ENCODE data around the gene AMBRA1. TPM values are rescaled to one million over a fixed set of nuclear protein-coding genes. Genes with fewer than 3 reads are reported as not detected.

The AMBRA1 gene
- total and polyA plus RNA-seq, 2 experiments from 2014 or later = 10.5 to 52.7 TPM

DNA sequence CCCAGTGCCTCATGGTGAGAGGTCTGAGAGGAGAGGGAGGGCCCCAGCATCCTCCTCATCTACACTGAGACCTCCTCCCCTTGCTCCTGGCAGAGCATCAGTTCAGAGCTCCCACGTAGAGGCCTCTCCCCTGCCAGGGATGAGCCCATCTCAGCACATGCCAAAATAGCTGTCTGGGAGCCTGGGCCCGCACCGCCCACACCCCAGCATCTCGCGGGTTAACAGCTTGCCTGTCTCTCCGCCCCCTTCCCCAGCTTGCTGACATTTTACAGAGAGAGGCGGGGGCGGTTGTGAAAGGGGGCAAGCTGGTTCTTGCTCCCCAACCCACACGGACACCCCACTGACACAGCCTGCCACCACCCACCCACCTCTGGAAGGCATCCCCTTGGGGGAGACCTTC is 240.1 kb downstream of the AMBRA1 start:
- TF ChIP-seq, protein P1, sequence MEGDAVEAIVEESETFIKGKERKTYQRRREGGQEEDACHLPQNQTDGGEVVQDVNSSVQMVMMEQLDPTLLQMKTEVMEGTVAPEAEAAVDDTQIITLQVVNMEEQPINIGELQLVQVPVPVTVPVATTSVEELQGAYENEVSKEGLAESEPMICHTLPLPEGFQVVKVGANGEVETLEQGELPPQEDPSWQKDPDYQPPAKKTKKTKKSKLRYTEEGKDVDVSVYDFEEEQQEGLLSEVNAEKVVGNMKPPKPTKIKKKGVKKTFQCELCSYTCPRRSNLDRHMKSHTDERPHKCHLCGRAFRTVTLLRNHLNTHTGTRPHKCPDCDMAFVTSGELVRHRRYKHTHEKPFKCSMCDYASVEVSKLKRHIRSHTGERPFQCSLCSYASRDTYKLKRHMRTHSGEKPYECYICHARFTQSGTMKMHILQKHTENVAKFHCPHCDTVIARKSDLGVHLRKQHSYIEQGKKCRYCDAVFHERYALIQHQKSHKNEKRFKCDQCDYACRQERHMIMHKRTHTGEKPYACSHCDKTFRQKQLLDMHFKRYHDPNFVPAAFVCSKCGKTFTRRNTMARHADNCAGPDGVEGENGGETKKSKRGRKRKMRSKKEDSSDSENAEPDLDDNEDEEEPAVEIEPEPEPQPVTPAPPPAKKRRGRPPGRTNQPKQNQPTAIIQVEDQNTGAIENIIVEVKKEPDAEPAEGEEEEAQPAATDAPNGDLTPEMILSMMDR (IDR thresholded peaks at IDR 0.05; ENCODE audit: low read depth, low read length) = no peak
- DNase-seq (ENCODE audit: low read depth in 1 of 2, low spot score in 1 of 2) = peak in 1 of 2 donors; percentile 21
- Histone ChIP-seq H3K36me3 (no peaks in the 10 kb centered on the region), H3K27ac (no peak overlapping the region), H3K27me3 (no peaks in the 10 kb centered on the region), H3K4me3 (no peak overlapping the region), H3K4me1 (ENCODE audit: low read depth) (peaks cover 20% of the 10 kb centered on the region), H3K9me3 (ENCODE audit: low read depth) (no peaks in the 10 kb centered on the region)

DNA sequence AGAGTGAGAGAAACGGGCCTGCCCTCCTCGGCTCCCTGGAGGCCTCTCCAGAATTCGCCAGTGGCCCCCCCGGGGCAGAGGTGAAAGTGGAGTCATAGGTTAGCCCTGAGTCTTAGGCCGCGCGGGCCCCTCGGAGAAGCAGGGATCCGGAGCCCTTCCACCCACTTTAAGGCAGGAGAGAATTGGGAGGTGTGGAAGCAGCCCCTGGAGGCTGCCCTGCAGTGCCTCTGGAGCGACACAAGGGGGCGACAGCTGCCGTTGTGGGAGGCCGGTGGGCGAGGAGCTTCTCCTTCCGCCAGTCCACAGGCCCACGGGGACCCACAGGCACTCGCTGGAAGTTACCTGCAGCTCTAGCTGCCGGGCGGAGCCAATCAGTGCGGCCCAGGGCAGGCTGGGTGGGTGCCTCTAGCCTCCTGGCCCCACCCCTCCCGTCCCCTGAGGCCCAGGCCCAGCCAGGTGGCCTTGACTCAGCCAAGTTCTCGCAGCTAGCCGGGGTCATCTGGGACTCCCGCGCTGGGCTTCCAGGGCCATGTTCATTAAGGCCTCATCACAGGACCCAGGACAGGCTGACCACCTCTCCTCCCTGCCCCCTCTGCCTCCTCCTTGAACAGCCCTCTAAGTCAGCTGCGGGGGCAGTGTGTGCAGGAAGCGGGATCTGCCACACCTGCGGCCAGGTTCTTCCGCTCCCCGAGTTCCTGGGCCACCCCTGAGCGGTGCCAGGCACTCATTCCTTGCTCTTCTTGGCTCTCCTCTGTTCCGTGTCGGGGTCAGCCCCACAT is 241.6 kb downstream of the AMBRA1 start:
- peaks cover 29% of the 10 kb centered on the region for H3K4me1 ChIP-seq (ENCODE audit: low read depth)
- TF ChIP-seq, protein P1 (IDR thresholded peaks at IDR 0.05; ENCODE audit: low read depth, low read length) = peak; percentile 85
- no peaks in the 10 kb centered on the region for H3K9me3 ChIP-seq (ENCODE audit: low read depth)
- no peak overlapping the region for H3K27ac ChIP-seq
- H3K4me3 ChIP-seq = no peak overlapping the region
- no peaks in the 10 kb centered on the region for H3K27me3 ChIP-seq
- peak; percentile 65 to 70 for DNase-seq (ENCODE audit: low read depth in 1 of 2, low spot score in 1 of 2)
- H3K36me3 ChIP-seq = no peaks in the 10 kb centered on the region

DNA sequence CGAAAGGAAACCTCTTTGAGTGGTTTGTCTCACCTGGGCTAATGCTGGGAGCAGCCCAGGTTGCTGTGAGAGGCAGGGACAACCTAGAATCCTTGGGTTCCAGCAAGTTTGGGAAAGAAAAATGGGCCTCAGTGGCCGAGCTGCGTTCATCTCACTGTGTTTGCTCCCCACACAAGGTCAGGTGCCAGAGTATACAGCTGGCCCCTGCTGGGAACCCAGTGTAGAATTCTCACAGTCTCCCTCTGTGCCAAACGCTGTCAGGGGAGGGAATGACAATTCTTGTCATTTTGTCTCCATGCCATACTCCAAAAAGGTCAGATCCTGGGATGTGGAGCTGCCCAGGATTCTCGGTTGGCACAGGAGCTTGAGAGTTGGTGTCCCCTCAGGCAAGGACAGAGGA is 242.2 kb downstream of the AMBRA1 start:
- TF ChIP-seq, protein P1 (IDR thresholded peaks at IDR 0.05; ENCODE audit: low read depth, low read length) = no peak
- Histone ChIP-seq H3K4me1 (ENCODE audit: low read depth) (peaks cover 29% of the 10 kb centered on the region), H3K9me3 (ENCODE audit: low read depth) (no peaks in the 10 kb centered on the region), H3K4me3 (no peak overlapping the region), H3K27me3 (no peaks in the 10 kb centered on the region), H3K27ac (no peak overlapping the region), H3K36me3 (no peaks in the 10 kb centered on the region)
- DNase-seq (ENCODE audit: low read depth in 1 of 2, low spot score in 1 of 2) = no peak

- H3K27ac ChIP-seq = no peak overlapping the region
Observed at GRCh38 chr11:46351148-46351547, 242.7 kb downstream of the AMBRA1 start.

DNA sequence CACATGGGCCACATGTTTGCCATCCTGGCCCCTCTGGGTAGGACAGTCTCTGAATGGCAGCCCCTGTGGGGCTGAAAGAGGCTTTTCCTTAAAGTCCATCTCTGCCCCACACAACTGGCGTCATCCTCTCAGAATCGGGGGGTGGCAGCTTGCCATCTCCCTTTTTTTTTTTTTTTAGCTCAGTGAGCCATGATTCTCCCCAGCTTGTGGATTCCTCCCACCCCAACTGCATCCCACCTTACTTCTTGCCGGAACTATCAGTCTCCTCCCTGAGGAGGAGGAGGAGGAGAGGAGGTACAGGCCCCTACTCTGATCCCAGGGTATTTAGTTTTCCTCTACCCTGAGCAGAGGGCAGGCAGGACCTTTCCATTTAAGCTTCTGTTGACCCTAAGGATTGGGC is 243.1 kb downstream of the AMBRA1 start:
- H3K36me3 ChIP-seq = no peaks in the 10 kb centered on the region
- H3K27ac ChIP-seq = no peak overlapping the region
- H3K4me3 ChIP-seq = no peak overlapping the region
- no peaks in the 10 kb centered on the region for H3K27me3 ChIP-seq
- no peaks in the 10 kb centered on the region for H3K9me3 ChIP-seq (ENCODE audit: low read depth)
- H3K4me1 ChIP-seq (ENCODE audit: low read depth) = peaks cover 29% of the 10 kb centered on the region
- no peak for DNase-seq (ENCODE audit: low read depth in 1 of 2, low spot score in 1 of 2)
- TF ChIP-seq, protein P1 (IDR thresholded peaks at IDR 0.05; ENCODE audit: low read depth, low read length) = no peak

More at GRCh38 chr11:46351148-46351547, 242.7 kb downstream of the AMBRA1 start:
- no peak for DNase-seq (ENCODE audit: low read depth in 1 of 2, low spot score in 1 of 2)
- H3K4me3 ChIP-seq = no peak overlapping the region
- TF ChIP-seq, protein P1 (IDR thresholded peaks at IDR 0.05; ENCODE audit: low read depth, low read length) = no peak
- H3K27me3 ChIP-seq = no peaks in the 10 kb centered on the region
- no peaks in the 10 kb centered on the region for H3K36me3 ChIP-seq
- H3K4me1 ChIP-seq (ENCODE audit: low read depth) = peaks cover 29% of the 10 kb centered on the region
- H3K9me3 ChIP-seq (ENCODE audit: low read depth) = no peaks in the 10 kb centered on the region

Measured in cardiac muscle cell (in vitro differentiated cells and primary cell).